Adrenal gland (tissue), 5 donors: ENCODE data around the gene SETBP1.

Source experiments
- CTCF ChIP-seq, 6 experiments: fragments of 450-650 bp in 4 of 6; fragments of 200-600 bp in 2 of 6; sonication (generic) in 1 of 6; IDR thresholded peaks; 1 replicate in 5 of 6; 2 replicates in 1 of 6; pipeline versions ENCODE4 v1.5.1 to v1.8.0; 2016 to 2021; ENCODE audit warnings: antibody characterized with exemption in 6 of 6, mild to moderate bottlenecking in 2 of 6, moderate library complexity in 1 of 6
- POLR2A ChIP-seq, 2 donors: fragments of 450-650 bp; IDR thresholded peaks; one replicate each; pipeline ENCODE4 v1.6.1; 2017; ENCODE audit warnings: antibody characterized with exemption in 2 of 2, mild to moderate bottlenecking in 2 of 2, moderate library complexity in 1 of 2
- donor health status: DM: no; HTN: no; CAD: no.

GRCh38 chr18:44974174-44974573 lies 293.5 kb downstream of the SETBP1 start:
- TF ChIP-seq CTCF (IDR thresholded peaks at IDR 0.05) = no peak
- TF ChIP-seq POLR2A (IDR thresholded peaks at IDR 0.05) = no peak
